HepG2 (cell line): ENCODE measurements around the gene BTRC. TPM values are rescaled to one million over a fixed set of nuclear protein-coding genes. Genes with fewer than 3 reads are reported as not detected.

Experiments
- HNRNPL ChIP-seq: fragments of 200-400 bp; formaldehyde crosslinking; IDR thresholded peaks from 2 replicates; pipeline ENCODE4 v1.6.1; 2017; ENCODE audit warnings: mild to moderate bottlenecking, low read depth, low read length
- HOXD1 ChIP-seq: sonication (generic); formaldehyde crosslinking; IDR thresholded peaks from 2 replicates; pipeline ENCODE4 v1.5.0; 2020; ENCODE audit warnings: missing genetic modification reagents
- JARID2 ChIP-seq: sonication (generic); formaldehyde crosslinking; IDR thresholded peaks from 2 replicates; pipeline ENCODE4 v1.8.1; 2023; ENCODE audit warnings: missing genetic modification reagents, inconsistent platforms; ENCODE audit not compliant: insufficient replicate concordance
- JUN ChIP-seq: sonication (generic); formaldehyde crosslinking; IDR thresholded peaks from 2 replicates; pipeline ENCODE4 v1.4.0; 2020; ENCODE audit warnings: mild to moderate bottlenecking, missing genetic modification reagents
- KLF12 ChIP-seq: sonication (generic); formaldehyde crosslinking; IDR thresholded peaks from 2 replicates; pipeline ENCODE4 v1.4.0; 2020; ENCODE audit warnings: missing genetic modification reagents, borderline replicate concordance
- TCF7 ChIP-seq: sonication (generic); IDR thresholded peaks from 2 replicates; pipeline ENCODE4 v1.6.1; 2016; ENCODE audit warnings: antibody characterized with exemption, low read depth
- XRCC5 ChIP-seq: fragments of 200-400 bp; formaldehyde crosslinking; optimal IDR thresholded peaks from 2 replicates; pipeline ENCODE3; 2017; ENCODE audit warnings: mild to moderate bottlenecking, low read length
- YEATS4 ChIP-seq: sonication (generic); formaldehyde crosslinking; IDR thresholded peaks from 2 replicates; pipeline ENCODE4 v1.4.0; 2020; ENCODE audit warnings: missing genetic modification reagents, borderline replicate concordance
- ZMYM4 ChIP-seq: sonication (generic); formaldehyde crosslinking; IDR thresholded peaks from 2 replicates; pipeline ENCODE4 v1.8.1; 2023; ENCODE audit warnings: mild to moderate bottlenecking, missing genetic modification reagents
- ZNF160 ChIP-seq: sonication (generic); formaldehyde crosslinking; IDR thresholded peaks from 2 replicates; pipeline ENCODE4 v1.8.0; 2022; ENCODE audit warnings: mild to moderate bottlenecking, inconsistent platforms, missing genetic modification reagents
- ZNF230 ChIP-seq: sonication (generic); formaldehyde crosslinking; IDR thresholded peaks from 2 replicates; pipeline ENCODE4 v1.4.0; 2020; ENCODE audit warnings: mild to moderate bottlenecking, missing genetic modification reagents
- ZNF530 ChIP-seq: sonication (generic); formaldehyde crosslinking; IDR thresholded peaks from 2 replicates; pipeline ENCODE4 v1.5.0; 2020; ENCODE audit warnings: low read depth, mild to moderate bottlenecking, missing genetic modification reagents
- ZNF605 ChIP-seq: sonication (generic); formaldehyde crosslinking; IDR thresholded peaks from 2 replicates; pipeline ENCODE4 v1.8.0; 2022; ENCODE audit warnings: mild to moderate bottlenecking, missing genetic modification reagents
- ZNF766 ChIP-seq: sonication (generic); formaldehyde crosslinking; IDR thresholded peaks from 2 replicates; pipeline ENCODE4 v1.5.0; 2020; ENCODE audit warnings: missing genetic modification reagents, borderline replicate concordance
- ZNF768 ChIP-seq: sonication (generic); formaldehyde crosslinking; IDR thresholded peaks from 2 replicates; pipeline ENCODE4 v1.4.0; 2020; ENCODE audit warnings: missing genetic modification reagents
- ZSCAN12 ChIP-seq: sonication (generic); formaldehyde crosslinking; IDR thresholded peaks from 2 replicates; pipeline ENCODE4 v1.9.0; 2021; ENCODE audit warnings: mild to moderate bottlenecking, missing genetic modification reagents
- ZSCAN25 ChIP-seq: sonication (generic); formaldehyde crosslinking; IDR thresholded peaks from 2 replicates; pipeline ENCODE4 v1.8.0; 2022; ENCODE audit warnings: mild to moderate bottlenecking, missing genetic modification reagents
- ZSCAN9 ChIP-seq: IDR thresholded peaks from 2 replicates; pipeline ENCODE4 v1.6.1; 2016; ENCODE audit warnings: borderline replicate concordance
- polyA plus RNA-seq, 8 experiments: library from polyadenylated mRNA; depleted of rRNA in 3 of 8; stranded (reverse) in 7 of 8; unstranded in 1 of 8; fragments of >200 nt; fragmentation: Illumina TruSeq in 4 of 8; extraction: Trizol in 4 of 8; gene quantifications; 2 replicates each; pipeline versions ENCODE4 v1.2.1 to v1.2.3, GENCODE V29; 2011 to 2016; ENCODE audit warnings: low read depth in 4 of 8, missing spikeins in 1 of 8, mixed read lengths in 1 of 8; ENCODE audit not compliant: insufficient read depth in 1 of 8
- total RNA-seq, 5 experiments: library from RNA; depleted of rRNA; stranded (reverse); fragments of >200 nt; fragmentation: Illumina TruSeq; extraction: Trizol; gene quantifications; 2 replicates each; pipeline ENCODE4 v1.2.3, GENCODE V29; 2016; ENCODE audit warnings: low read depth in 1 of 5
- TF ChIP-seq, protein P1 (sequence below): sonication (generic); formaldehyde crosslinking; IDR thresholded peaks from 2 replicates; pipeline ENCODE4 v1.5.0; 2020; ENCODE audit warnings: mild to moderate bottlenecking, missing genetic modification reagents, moderate library complexity
- TF ChIP-seq, protein P2 (sequence below): sonication (generic); formaldehyde crosslinking; IDR thresholded peaks from 2 replicates; pipeline ENCODE4 v1.4.0; 2020; ENCODE audit warnings: mild to moderate bottlenecking, missing genetic modification reagents
- TF ChIP-seq, protein P3 (sequence below): sonication (generic); formaldehyde crosslinking; IDR thresholded peaks from 2 replicates; pipeline ENCODE4 v1.4.0; 2020; ENCODE audit warnings: missing genetic modification reagents, borderline replicate concordance
- TF ChIP-seq, protein P4 (sequence below): IDR thresholded peaks from 2 replicates; pipeline ENCODE4 v1.6.1; 2016; ENCODE audit warnings: missing compliant biosample characterization, missing genetic modification reagents, borderline replicate concordance
- TF ChIP-seq, protein P5 (sequence below): sonication (generic); formaldehyde crosslinking; IDR thresholded peaks from 2 replicates; pipeline ENCODE4 v1.4.0; 2020; ENCODE audit warnings: mild to moderate bottlenecking, missing genetic modification reagents, borderline replicate concordance

BTRC gene
- total and polyA plus RNA-seq, 2 of the 13 experiments (the other 11 are each of a cell fraction or from before 2014, with no cell fraction given), result 12.0 to 14.4 TPM

DNA sequence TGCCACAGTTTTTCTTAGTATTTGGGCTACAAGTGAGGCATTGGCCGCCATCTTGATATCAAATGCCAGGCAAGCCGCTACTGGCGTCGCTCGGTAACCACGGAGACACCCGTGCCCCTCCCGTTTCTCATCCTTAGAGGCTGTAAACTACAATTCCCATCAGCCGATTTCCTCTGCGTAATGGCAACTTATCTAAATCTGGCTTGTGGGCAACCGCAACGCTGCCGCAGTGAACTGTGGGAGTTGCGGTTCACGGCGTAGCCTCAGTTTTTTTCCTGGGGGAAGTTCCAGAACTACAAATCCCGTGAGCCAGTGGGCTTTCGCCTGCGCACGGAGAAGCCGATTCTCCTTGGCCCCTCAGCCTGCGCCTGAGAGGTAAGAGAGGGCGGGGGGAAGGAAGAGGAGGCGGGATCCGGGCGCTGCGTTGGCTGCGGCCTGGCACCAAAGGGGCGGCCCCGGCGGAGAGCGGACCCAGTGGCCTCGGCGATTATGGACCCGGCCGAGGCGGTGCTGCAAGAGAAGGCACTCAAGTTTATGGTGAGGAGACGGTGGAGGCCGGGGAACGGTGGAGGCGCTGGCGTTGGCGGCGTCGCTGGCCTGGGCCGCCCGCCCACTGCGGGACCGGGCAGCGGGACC lies at the start of gene BTRC (continued):
- TF ChIP-seq ZNF230 (no peak), ZNF160 (0 out of 2 replicates have a peak, but pooled peaks have one; percentile 46), YEATS4 (CRISPR knock-in tag) (peak; percentile 66; the same call in 1 of the 2 replicates), ZSCAN25 (CRISPR knock-in tag) (0 out of 2 replicates have a peak, but pooled peaks have one; percentile 62), ZSCAN9 (CRISPR knock-in tag) (no peak), KLF12 (CRISPR knock-in tag) (peak; percentile 69), TCF7 (no peak), HOXD1 (0 out of 2 replicates have a peak, but pooled peaks have one; percentile 17), JARID2 (CRISPR knock-in tag) (no peak), ZNF766 (CRISPR knock-in tag) (no peak), ZMYM4 (CRISPR knock-in tag) (peak; percentile 47; the same call in 1 of the 2 replicates), XRCC5 (peak; percentile 78), ZSCAN12 (no peak), JUN (CRISPR knock-in tag) (no peak), ZNF768 (peak; percentile 73; the same call in 1 of the 2 replicates), ZNF605 (CRISPR knock-in tag) (peak; percentile 93), HNRNPL (no peak), ZNF530 (CRISPR knock-in tag) (no peak)
- TF ChIP-seq, protein P1, sequence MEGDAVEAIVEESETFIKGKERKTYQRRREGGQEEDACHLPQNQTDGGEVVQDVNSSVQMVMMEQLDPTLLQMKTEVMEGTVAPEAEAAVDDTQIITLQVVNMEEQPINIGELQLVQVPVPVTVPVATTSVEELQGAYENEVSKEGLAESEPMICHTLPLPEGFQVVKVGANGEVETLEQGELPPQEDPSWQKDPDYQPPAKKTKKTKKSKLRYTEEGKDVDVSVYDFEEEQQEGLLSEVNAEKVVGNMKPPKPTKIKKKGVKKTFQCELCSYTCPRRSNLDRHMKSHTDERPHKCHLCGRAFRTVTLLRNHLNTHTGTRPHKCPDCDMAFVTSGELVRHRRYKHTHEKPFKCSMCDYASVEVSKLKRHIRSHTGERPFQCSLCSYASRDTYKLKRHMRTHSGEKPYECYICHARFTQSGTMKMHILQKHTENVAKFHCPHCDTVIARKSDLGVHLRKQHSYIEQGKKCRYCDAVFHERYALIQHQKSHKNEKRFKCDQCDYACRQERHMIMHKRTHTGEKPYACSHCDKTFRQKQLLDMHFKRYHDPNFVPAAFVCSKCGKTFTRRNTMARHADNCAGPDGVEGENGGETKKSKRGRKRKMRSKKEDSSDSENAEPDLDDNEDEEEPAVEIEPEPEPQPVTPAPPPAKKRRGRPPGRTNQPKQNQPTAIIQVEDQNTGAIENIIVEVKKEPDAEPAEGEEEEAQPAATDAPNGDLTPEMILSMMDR (CRISPR knock-in tag), result no peak
- TF ChIP-seq, protein P2, sequence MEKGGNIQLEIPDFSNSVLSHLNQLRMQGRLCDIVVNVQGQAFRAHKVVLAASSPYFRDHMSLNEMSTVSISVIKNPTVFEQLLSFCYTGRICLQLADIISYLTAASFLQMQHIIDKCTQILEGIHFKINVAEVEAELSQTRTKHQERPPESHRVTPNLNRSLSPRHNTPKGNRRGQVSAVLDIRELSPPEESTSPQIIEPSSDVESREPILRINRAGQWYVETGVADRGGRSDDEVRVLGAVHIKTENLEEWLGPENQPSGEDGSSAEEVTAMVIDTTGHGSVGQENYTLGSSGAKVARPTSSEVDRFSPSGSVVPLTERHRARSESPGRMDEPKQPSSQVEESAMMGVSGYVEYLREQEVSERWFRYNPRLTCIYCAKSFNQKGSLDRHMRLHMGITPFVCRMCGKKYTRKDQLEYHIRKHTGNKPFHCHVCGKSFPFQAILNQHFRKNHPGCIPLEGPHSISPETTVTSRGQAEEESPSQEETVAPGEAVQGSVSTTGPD, result no peak
- TF ChIP-seq, protein P3, sequence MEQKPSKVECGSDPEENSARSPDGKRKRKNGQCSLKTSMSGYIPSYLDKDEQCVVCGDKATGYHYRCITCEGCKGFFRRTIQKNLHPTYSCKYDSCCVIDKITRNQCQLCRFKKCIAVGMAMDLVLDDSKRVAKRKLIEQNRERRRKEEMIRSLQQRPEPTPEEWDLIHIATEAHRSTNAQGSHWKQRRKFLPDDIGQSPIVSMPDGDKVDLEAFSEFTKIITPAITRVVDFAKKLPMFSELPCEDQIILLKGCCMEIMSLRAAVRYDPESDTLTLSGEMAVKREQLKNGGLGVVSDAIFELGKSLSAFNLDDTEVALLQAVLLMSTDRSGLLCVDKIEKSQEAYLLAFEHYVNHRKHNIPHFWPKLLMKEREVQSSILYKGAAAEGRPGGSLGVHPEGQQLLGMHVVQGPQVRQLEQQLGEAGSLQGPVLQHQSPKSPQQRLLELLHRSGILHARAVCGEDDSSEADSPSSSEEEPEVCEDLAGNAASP, result peak; percentile 24; the same call in 1 of the 2 replicates
- TF ChIP-seq, protein P4, sequence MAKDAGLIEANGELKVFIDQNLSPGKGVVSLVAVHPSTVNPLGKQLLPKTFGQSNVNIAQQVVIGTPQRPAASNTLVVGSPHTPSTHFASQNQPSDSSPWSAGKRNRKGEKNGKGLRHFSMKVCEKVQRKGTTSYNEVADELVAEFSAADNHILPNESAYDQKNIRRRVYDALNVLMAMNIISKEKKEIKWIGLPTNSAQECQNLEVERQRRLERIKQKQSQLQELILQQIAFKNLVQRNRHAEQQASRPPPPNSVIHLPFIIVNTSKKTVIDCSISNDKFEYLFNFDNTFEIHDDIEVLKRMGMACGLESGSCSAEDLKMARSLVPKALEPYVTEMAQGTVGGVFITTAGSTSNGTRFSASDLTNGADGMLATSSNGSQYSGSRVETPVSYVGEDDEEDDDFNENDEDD, result peak; percentile 15; the same call in 1 of the 2 replicates
- TF ChIP-seq, protein P5, sequence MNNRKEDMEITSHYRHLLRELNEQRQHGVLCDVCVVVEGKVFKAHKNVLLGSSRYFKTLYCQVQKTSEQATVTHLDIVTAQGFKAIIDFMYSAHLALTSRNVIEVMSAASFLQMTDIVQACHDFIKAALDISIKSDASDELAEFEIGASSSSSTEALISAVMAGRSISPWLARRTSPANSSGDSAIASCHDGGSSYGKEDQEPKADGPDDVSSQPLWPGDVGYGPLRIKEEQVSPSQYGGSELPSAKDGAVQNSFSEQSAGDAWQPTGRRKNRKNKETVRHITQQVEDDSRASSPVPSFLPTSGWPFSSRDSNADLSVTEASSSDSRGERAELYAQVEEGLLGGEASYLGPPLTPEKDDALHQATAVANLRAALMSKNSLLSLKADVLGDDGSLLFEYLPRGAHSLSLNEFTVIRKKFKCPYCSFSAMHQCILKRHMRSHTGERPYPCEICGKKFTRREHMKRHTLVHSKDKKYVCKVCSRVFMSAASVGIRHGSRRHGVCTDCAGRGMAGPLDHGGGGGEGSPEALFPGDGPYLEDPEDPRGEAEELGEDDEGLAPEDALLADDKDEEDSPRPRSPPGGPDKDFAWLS, result no peak
